ENCODE data around the gene C1QL3. TPM values are rescaled to one million over a fixed set of nuclear protein-coding genes. Genes with fewer than 3 reads are reported as not detected.

The C1QL3 gene
- total RNA-seq, 1 experiment from 2014 or later, result 4.0 TPM

DNA sequence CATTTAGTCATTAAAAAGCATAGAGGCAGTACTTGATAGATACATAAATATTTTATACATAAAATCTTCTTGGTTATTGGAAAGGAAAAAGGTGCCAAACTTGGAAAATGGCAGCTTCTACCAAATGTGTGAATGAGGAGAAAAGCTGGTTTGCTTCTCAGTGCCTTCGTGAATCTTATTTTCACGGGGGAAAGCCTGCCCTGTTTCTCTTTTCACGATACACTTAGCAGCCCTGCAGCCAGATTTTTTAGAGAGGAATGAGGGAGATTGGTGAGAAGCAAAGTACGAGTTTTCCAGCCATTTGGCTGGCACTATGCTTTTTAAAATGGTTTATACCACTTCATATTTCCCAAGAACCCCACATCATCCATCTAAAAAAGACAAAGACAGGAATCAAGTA, 22.9 kb upstream of the C1QL3 start:
- WGBS (ENCODE audit: extremely low coverage, insufficient read length, low lambda C conversion rate), result no CpG with 5 or more reads among the region's 4 CpGs
- Mint-ChIP-seq H3K4me1 (peaks cover 2 to 3% of the 10 kb centered on the region in 2 experiments; a peak in 1 of 4 replicates), H3K27ac (no peak overlapping the region), H3K4me3 (no peak overlapping the region), H3K36me3 (ENCODE audit: insufficient read depth in 1 of 3, low read depth in 3 of 3) (no peaks in the 10 kb centered on the region), H3K9me3 (no peaks in the 10 kb centered on the region; a peak in 2 of 5 replicates), H3K27me3 (ENCODE audit: low read depth) (peaks cover 8% of the 10 kb centered on the region)
- no peak for DNase-seq
- no peak overlapping the region for H4K8ac ChIP-seq (replicated peaks; ENCODE audit: insufficient read length, low read depth, low read length)
- H4K91ac ChIP-seq (ENCODE audit: insufficient read length, low read depth, low read length), result no peak overlapping the region
- no peak overlapping the region for H3T11ph ChIP-seq (ENCODE audit: low read length)
- H2AK5ac ChIP-seq (ENCODE audit: insufficient read length, low read length), result no peak overlapping the region
- no peak overlapping the region for H2AFZ ChIP-seq (ENCODE audit: low read length)
- H3K27ac ChIP-seq (ENCODE audit: insufficient read length, low read depth, low read length), result no peak overlapping the region
- no peak overlapping the region for H2BK15ac ChIP-seq (ENCODE audit: low read depth, low read length)
- H2BK120ac ChIP-seq (ENCODE audit: low read depth, low read length, poor library complexity, severe bottlenecking), result no peak overlapping the region
- H3K4me2 ChIP-seq (ENCODE audit: insufficient read depth, insufficient read length, low read length), result no peak overlapping the region
- H3K9ac ChIP-seq (ENCODE audit: extremely low read depth, insufficient read length, low read length), result no peak overlapping the region
- no peak overlapping the region for H2BK12ac ChIP-seq (ENCODE audit: insufficient read length, low read depth, low read length)
- no peaks in the 10 kb centered on the region for H3K27me3 ChIP-seq (ENCODE audit: insufficient read depth, low read length)
- no peaks in the 10 kb centered on the region for H3K79me2 ChIP-seq (ENCODE audit: insufficient read depth, low read length)
- H3K18ac ChIP-seq (ENCODE audit: insufficient read length, low read depth, low read length), result no peak overlapping the region
- H3K14ac ChIP-seq (ENCODE audit: insufficient read depth, low read length), result no peak overlapping the region
- no peak overlapping the region for H3K56ac ChIP-seq (ENCODE audit: insufficient read length, low read depth, low read length)
- no peak overlapping the region for H2BK5ac ChIP-seq (ENCODE audit: insufficient read length, low read length)
- TF ChIP-seq, protein P1, sequence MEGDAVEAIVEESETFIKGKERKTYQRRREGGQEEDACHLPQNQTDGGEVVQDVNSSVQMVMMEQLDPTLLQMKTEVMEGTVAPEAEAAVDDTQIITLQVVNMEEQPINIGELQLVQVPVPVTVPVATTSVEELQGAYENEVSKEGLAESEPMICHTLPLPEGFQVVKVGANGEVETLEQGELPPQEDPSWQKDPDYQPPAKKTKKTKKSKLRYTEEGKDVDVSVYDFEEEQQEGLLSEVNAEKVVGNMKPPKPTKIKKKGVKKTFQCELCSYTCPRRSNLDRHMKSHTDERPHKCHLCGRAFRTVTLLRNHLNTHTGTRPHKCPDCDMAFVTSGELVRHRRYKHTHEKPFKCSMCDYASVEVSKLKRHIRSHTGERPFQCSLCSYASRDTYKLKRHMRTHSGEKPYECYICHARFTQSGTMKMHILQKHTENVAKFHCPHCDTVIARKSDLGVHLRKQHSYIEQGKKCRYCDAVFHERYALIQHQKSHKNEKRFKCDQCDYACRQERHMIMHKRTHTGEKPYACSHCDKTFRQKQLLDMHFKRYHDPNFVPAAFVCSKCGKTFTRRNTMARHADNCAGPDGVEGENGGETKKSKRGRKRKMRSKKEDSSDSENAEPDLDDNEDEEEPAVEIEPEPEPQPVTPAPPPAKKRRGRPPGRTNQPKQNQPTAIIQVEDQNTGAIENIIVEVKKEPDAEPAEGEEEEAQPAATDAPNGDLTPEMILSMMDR (conservative IDR thresholded peaks at IDR 0.05), result no peak
- H3K79me1 ChIP-seq (ENCODE audit: insufficient read depth, low read depth, low read length, poor library complexity, severe bottlenecking), result no peaks in the 10 kb centered on the region
- no peaks in the 10 kb centered on the region for H3K23me2 ChIP-seq (ENCODE audit: insufficient read length, low read depth, low read length, poor library complexity, severe bottlenecking)
- no peak overlapping the region for H4K5ac ChIP-seq (ENCODE audit: insufficient read length, low read depth, low read length)
- H3K9me3 ChIP-seq (ENCODE audit: control insufficient read depth, low read depth, low read length), result no peaks in the 10 kb centered on the region
- H3K23ac ChIP-seq (ENCODE audit: insufficient read length, low read depth, low read length), result no peak overlapping the region
- H3K4ac ChIP-seq (ENCODE audit: low read depth, low read length), result no peak overlapping the region
- no peak overlapping the region for H2BK20ac ChIP-seq (ENCODE audit: low read depth, low read length, poor library complexity, severe bottlenecking)
- H4K20me1 ChIP-seq (ENCODE audit: control insufficient read depth, insufficient read depth, insufficient read length), result no peaks in the 10 kb centered on the region
- H3K4me1 ChIP-seq (ENCODE audit: insufficient read depth, low read length), result no peaks in the 10 kb centered on the region

Measured in H9 (cell line).